Thoracic aorta (tissue), 2 donors: Measurements from ENCODE around the gene NSD1. TPM values are rescaled to one million over a fixed set of nuclear protein-coding genes. Genes with fewer than 3 reads are reported as not detected.
"Not testable (repeated sequence)": the region's sequence is repeated elsewhere in the genome, so short reads cannot be mapped to it uniquely, and the experiment has no call there.

ENCODE experiments used
- ATAC-seq: fragments of 150-250 bp; one replicate; pipeline ENCODE4 v1.8.0; 2017; ENCODE audit warnings: low read depth; ENCODE audit not compliant: insufficient number of reproducible peaks, low FRiP score
- DNase-seq: peaks from one replicate; pipeline ENCODE4 v3.0.0-alpha.2; 2020; ENCODE audit warnings: low spot score
- H3K27ac ChIP-seq, 2 donors: fragments of 200-600 bp; sonication (generic); 1 replicate in 1 of 2; 2 replicates in 1 of 2; pipeline ENCODE4 v1.5.1; 2016; ENCODE audit warnings: mild to moderate bottlenecking in 2 of 2, moderate library complexity in 2 of 2
- H3K27me3 ChIP-seq: fragments of 200-600 bp; sonication (generic); replicated peaks from 2 replicates; pipeline ENCODE4 v1.6.0; 2016; ENCODE audit warnings: mild to moderate bottlenecking; ENCODE audit not compliant: insufficient read depth
- H3K36me3 ChIP-seq: fragments of 200-600 bp; sonication (generic); one replicate; pipeline ENCODE4 v1.5.1; 2016
- H3K4me1 ChIP-seq, 2 donors: fragments of 200-600 bp; sonication (generic); 1 replicate in 1 of 2; 2 replicates in 1 of 2; pipeline versions ENCODE4 v1.5.1 to v1.6.0; 2016; ENCODE audit warnings: low read depth in 2 of 2, mild to moderate bottlenecking in 1 of 2; ENCODE audit not compliant: control insufficient read depth in 1 of 2
- H3K4me3 ChIP-seq: fragments of 200-600 bp; sonication (generic); 2 replicates; pipeline ENCODE4 v1.5.1; 2016; ENCODE audit warnings: mild to moderate bottlenecking
- H3K9me3 ChIP-seq: fragments of 200-600 bp; sonication (generic); 2 replicates; pipeline ENCODE4 v1.5.1; 2016
- CTCF ChIP-seq: fragments of 200-600 bp; sonication (generic); IDR thresholded peaks from one replicate; pipeline ENCODE4 v1.5.1; 2019; ENCODE audit warnings: antibody characterized with exemption
- total RNA-seq, 2 donors: library from RNA; depleted of rRNA; stranded (reverse); fragments of >200 nt; gene quantifications; one replicate each; pipeline versions ENCODE4 v1.1.0 to v1.2.3, GENCODE V29; 2016

NSD1 gene
- total RNA-seq, 2 donors from 2014 or later, result 26.1 to 70.5 TPM

GRCh38 chr5:177253252-177253651 lies 119.7 kb downstream of the NSD1 start:
- no peaks in the 10 kb centered on the region for H3K27me3 ChIP-seq
- ATAC-seq (no peak), DNase-seq (no peak)
- H3K4me3 ChIP-seq, result no peak overlapping the region
- no peak overlapping the region for H3K27ac ChIP-seq
- H3K36me3 ChIP-seq, result peaks cover 34% of the 10 kb centered on the region
- no peak for TF ChIP-seq CTCF
- H3K4me1 ChIP-seq, result no peaks in the 10 kb centered on the region
- no peaks in the 10 kb centered on the region for H3K9me3 ChIP-seq

GRCh38 chr5:177256296-177256695 lies 122.7 kb downstream of the NSD1 start:
- Histone ChIP-seq H3K36me3 (peaks cover 48% of the 10 kb centered on the region), H3K4me3 (no peak overlapping the region), H3K9me3 (no peaks in the 10 kb centered on the region), H3K27ac (no peak overlapping the region), H3K4me1 (no peaks in the 10 kb centered on the region), H3K27me3 (no peaks in the 10 kb centered on the region)
- ATAC-seq, result no peak
- DNase-seq, result no peak
- no peak for TF ChIP-seq CTCF

- H3K27ac ChIP-seq, H3K4me1 ChIP-seq, H3K9me3 ChIP-seq, ATAC-seq, H3K27me3 ChIP-seq, H3K4me3 ChIP-seq, DNase-seq: not testable (repeated sequence)
- H3K36me3 ChIP-seq, result peaks cover 36% of the 10 kb centered on the region
Observed at GRCh38 chr5:177258711-177259110, 125.1 kb downstream of the NSD1 start.

- no peak overlapping the region for H3K27ac ChIP-seq
- DNase-seq (no peak), ATAC-seq (no peak)
- peaks cover 30% of the 10 kb centered on the region for H3K36me3 ChIP-seq
- no peak for TF ChIP-seq CTCF
- no peaks in the 10 kb centered on the region for H3K27me3 ChIP-seq
- no peaks in the 10 kb centered on the region for H3K9me3 ChIP-seq
- H3K4me3 ChIP-seq, result no peak overlapping the region
- no peaks in the 10 kb centered on the region for H3K4me1 ChIP-seq
Observed at GRCh38 chr5:177260961-177261360, 127.4 kb downstream of the NSD1 start.

- no peak for ATAC-seq
- TF ChIP-seq CTCF, result no peak
- DNase-seq, result no peak
- H3K27me3 ChIP-seq, result no peaks in the 10 kb centered on the region
- no peaks in the 10 kb centered on the region for H3K9me3 ChIP-seq
- H3K4me3 ChIP-seq, result no peak overlapping the region
- H3K36me3 ChIP-seq, result peaks cover 35% of the 10 kb centered on the region
- no peak overlapping the region for H3K27ac ChIP-seq
- no peaks in the 10 kb centered on the region for H3K4me1 ChIP-seq
Observed at GRCh38 chr5:177261510-177261909, 127.9 kb downstream of the NSD1 start.

- DNase-seq (no peak), ATAC-seq (no peak)
- peaks cover 33% of the 10 kb centered on the region for H3K36me3 ChIP-seq
- no peak overlapping the region for H3K27ac ChIP-seq
- H3K4me1 ChIP-seq, result no peaks in the 10 kb centered on the region
- H3K27me3 ChIP-seq, result no peaks in the 10 kb centered on the region
- TF ChIP-seq CTCF, result no peak
- no peak overlapping the region for H3K4me3 ChIP-seq
- H3K9me3 ChIP-seq, result no peaks in the 10 kb centered on the region
Observed at GRCh38 chr5:177264178-177264577, 130.6 kb downstream of the NSD1 start.
